ENCODE data around the gene EIF4EBP2.

Gene EIF4EBP2

GRCh38 chr10:70404036-70404786, at the start of gene EIF4EBP2:
Gene EIF4EBP2, plus strand, starts transcription at chr10:70404145. Its CDS starts 257 bp downstream, at chr10:70404402.
- peak; percentile 94 for DNase-seq

- DNase-seq = no peak
Observed at GRCh38 chr10:70354556-70354955, 49.4 kb upstream of the EIF4EBP2 start.

- DNase-seq = no peak
Observed at GRCh38 chr10:70355051-70356021, 48.6 kb upstream of the EIF4EBP2 start.

GRCh38 chr10:70357565-70357964, 46.4 kb upstream of the EIF4EBP2 start:
- DNase-seq = no peak

GRCh38 chr10:70358446-70358845, 45.5 kb upstream of the EIF4EBP2 start:
- no peak for DNase-seq

DNA sequence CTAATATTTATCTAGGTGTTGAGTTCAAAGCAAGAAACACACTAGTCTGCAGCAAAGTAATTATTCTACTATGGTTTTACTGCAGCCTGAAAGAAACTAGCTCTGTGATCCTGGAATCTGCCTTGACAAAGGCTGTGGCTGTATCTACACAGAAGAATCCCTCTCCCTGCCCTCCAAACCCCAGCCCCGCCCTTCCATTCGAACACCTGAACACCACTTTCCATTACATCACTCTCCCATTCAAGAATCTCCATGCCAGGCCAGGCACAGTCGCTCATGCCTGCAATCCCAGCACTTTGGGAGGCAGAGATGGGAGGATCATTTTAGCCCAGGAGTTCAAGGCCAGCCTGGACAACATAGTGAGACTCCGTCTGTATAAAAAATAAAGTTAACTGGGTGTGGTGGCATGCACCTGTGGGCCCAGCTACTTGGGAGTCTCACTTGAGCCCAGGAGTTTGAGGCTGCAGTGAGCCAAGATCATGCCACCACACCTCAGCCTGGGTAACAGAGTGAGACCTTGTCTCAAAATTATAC, 44.9 kb upstream of the EIF4EBP2 start:
- DNase-seq = no peak

- no peak for DNase-seq
Observed at GRCh38 chr10:70360215-70360614, 43.7 kb upstream of the EIF4EBP2 start.

DNA sequence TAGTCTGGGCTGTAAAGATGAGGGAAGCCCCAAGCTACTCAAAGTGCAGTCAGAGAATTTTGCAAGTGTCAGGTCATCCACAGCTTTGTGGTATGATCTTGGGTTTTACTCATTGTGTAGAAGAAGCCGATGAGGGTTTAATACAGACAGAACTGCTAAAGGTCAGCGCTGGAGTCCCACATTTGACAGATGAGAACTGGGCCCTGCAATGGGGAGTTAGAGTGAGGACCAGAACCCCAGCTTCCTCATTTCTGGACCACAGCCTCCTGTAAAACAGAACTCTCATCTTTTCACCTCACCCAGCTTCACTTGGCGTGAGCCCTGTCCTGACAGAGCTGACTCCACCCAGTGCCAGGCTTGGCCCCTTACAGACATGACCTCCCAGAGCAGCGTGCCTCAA, 41.6 kb upstream of the EIF4EBP2 start:
- DNase-seq = no peak

DNA sequence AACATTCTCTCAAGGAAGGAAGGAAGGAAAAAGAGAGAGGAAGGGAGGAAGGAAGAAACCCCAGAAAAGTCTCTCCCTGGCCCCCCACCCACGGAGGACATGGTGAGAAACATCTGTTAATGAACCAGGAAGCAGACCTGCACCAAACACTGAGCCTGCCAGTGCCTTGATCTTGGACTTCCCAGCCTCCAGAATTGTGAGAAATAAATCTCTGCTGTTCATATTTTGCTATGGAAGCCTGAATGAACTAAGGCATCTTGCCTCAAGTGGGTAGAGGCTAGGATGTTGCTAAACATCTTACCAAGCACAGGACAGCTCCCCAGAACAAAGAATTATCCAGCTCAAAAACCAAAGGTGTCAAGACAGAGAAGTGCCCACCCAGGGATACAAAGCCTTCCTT, 40.7 kb upstream of the EIF4EBP2 start:
- no peak for DNase-seq

GRCh38 chr10:70363971-70364771, 39.8 kb upstream of the EIF4EBP2 start:
- DNase-seq = peak; percentile 83

GRCh38 chr10:70364772-70365091, 39.2 kb upstream of the EIF4EBP2 start:
- DNase-seq = no peak

GRCh38 chr10:70367195-70367796, 36.6 kb upstream of the EIF4EBP2 start:
- DNase-seq = no peak

GRCh38 chr10:70368774-70369482, 35.0 kb upstream of the EIF4EBP2 start:
- no peak for DNase-seq

- no peak for DNase-seq
Observed at GRCh38 chr10:70369498-70370018, 34.4 kb upstream of the EIF4EBP2 start.

GRCh38 chr10:70370766-70371165, 33.2 kb upstream of the EIF4EBP2 start:
- no peak for DNase-seq

GRCh38 chr10:70371846-70372245, 32.1 kb upstream of the EIF4EBP2 start:
- DNase-seq = no peak

- no peak for DNase-seq
Observed at GRCh38 chr10:70374775-70375614, 28.9 kb upstream of the EIF4EBP2 start.

DNA sequence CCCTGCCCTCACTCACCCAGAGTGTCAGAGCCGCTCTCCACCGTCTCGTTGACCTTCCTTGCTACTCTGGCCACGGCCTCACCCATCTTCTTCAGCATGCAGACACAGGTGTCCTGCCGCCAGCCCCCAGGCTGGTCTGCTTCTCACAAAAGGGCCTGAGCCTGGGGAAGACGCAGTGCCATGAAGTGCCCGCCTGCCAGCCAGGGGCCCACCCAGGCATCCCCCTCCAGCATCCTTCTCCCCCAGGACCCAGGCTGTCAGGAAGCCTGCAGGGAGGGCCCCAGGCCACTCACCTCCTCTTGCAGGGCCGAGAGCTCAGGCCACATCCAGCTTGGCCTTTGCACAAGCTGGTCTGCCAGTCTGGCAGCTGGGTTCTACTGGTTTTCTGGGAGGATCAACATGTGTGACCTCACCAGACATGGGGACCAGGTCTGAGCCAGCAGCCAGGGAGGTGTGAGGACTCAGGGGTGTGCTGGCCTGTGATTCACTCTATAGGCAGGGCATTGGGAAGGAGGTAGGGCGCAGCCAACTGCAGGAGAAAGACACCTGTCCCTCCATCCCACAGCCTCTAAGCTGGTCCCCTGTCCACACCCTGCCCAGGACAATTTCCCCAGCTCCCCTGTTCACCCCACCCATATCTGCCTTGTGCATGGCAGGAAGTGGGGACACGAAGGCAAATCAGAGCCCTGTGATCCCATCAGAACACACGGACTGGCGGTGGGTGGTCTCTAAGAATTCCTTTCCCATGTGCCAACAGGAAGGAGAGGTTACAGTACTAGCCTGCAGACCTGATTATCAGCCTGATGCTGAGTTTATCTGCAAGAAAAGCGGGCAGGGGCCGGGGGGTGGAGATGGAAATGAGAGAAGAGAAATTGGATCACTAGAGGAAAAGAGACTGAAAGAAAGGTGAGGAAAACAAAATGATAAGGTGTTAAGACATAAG, 27.2 kb upstream of the EIF4EBP2 start:
- DNase-seq = no peak

- DNase-seq = no peak
Observed at GRCh38 chr10:70378122-70378521, 25.8 kb upstream of the EIF4EBP2 start.
